Right lobe of liver (tissue), 4 donors: Measurements from ENCODE around the gene DTHD1.

Experiments
- CTCF ChIP-seq, 4 donors: fragments of 200-600 bp in 3 of 4; fragments of 450-650 bp in 1 of 4; IDR thresholded peaks; one replicate each; pipeline versions ENCODE4 v1.5.1 to v1.8.0; 2016 to 2022; ENCODE audit warnings: antibody characterized with exemption in 4 of 4, mild to moderate bottlenecking in 2 of 4
- POLR2A ChIP-seq: fragments of 450-650 bp; IDR thresholded peaks from one replicate; pipeline ENCODE4 v1.6.1; 2017; ENCODE audit warnings: antibody characterized with exemption, mild to moderate bottlenecking
- donor health status: DM: no; HTN: no; CAD: no.
- donor health status: DM: no; HTN: no; CAD: no.
- donor health status: DM: no; HTN: yes; CAD: no.

- TF ChIP-seq CTCF (IDR thresholded peaks at IDR 0.05) (no peak), POLR2A (peak; percentile 71)
These were observed 36.9 kb upstream of the DTHD1 start, which contains the start of gene ARAP2 for GRCh38 chr4:36244257-36245082.
